Hepatocyte (in vitro differentiated cells): ENCODE data around the gene SDK1.

Experiments
- CTCF ChIP-seq: fragments of 200-600 bp; sonication (generic); IDR thresholded peaks from 2 replicates; pipeline ENCODE4 v1.5.1; 2016; ENCODE audit warnings: antibody characterized with exemption, mild to moderate bottlenecking; ENCODE audit not compliant: poor library complexity
- EZH2phosphoT487 ChIP-seq: fragments of 200-600 bp; sonication (generic); IDR thresholded peaks from one replicate; pipeline ENCODE4 v1.6.1; 2018; ENCODE audit warnings: antibody characterized with exemption, mild to moderate bottlenecking, low read depth, moderate library complexity; ENCODE audit not compliant: unreplicated experiment, severe bottlenecking

GRCh38 chr7:3575753-3576531 lies 274.9 kb downstream of the SDK1 start:
- TF ChIP-seq CTCF (no peak), EZH2phosphoT487 (no peak)
